ENCODE results near the gene CELF4.

The CELF4 gene

DNA sequence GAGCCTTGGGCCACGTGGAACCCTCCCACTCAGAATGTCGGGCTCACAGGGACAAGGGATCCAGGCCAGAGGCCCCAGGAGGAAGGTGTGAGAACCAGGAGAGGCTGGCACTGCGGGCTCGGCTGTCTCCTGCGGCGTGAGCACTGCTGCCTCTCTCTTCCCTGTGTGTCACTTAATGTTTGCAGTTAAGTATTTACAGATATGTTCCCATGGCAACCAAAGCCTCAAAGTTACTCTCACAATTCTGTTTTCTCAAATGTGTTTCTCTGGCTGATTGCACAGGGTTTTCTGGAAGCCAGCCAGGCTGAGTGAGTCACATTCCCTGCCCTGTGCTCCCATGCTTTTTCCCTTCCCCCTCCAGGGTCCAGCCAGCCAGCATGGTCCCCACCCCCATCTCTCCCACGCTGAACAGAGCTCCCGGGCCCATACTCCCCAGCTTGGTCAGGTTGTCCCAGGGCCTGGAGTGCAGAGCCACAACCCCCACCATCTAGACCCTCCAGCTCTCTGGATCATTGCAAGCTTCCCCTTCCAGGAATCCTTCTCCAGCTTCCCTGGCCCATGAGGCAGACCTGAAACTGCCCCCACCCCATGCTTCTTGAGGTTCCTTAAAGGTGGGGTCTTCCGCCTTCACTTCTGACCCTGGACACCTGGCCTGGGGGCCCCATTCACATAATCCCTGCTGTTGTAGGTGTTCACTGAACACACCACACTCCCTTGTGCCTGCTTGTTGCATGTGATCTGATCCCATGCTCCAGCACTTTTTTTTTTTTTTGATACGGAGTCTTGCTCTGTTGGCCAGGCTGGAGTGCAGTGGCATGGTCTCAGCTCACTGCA is 265.9 kb downstream of the CELF4 start:
- no peak for DNase-seq (ENCODE audit: extremely low read depth in 1 of 2, low read depth in 1 of 2)

DNA sequence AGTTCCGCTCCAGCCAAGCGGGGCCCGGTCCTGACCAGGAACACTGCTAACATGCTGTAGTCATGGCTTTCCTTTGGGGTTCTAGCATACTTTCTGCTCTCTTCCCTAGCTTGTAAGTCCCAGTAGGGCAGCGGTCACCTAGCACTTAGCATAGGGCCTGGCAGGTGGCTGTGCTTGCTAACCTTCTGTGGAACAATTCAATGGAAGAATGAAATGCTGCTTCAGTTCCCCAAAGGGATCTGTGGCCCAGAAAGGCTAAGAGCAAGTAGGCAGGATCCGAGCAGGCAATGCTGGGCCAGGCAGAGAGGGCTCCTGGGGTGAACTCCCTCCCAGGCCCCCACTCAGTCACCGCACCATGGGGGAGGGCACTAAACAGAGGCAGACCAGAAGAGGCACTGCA is 266.8 kb downstream of the CELF4 start:
- no peak for DNase-seq (ENCODE audit: extremely low read depth in 1 of 2, low read depth in 1 of 2)

DNA sequence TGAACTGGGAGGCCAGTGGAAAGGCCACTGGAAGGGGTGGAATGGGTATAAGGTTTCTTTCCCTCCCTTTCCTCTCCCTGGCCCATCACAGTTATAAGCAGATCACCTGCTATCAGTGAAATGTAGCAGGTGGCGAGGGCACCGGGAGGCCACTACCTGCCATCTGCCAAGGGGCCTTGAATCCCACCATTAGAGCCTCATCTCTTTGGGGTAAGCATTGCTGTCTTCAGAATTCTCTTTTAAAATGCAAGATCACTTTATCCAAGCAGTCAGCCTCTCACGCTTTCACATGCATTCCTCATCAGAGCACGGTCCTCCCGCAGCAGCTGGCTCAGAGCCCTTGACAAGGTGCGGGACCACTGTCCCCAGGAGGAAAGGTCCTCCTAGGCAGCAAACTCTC is 268.5 kb downstream of the CELF4 start:
- no peak for DNase-seq (ENCODE audit: extremely low read depth in 1 of 2, low read depth in 1 of 2)

GRCh38 chr18:37294951-37295350 is 270.6 kb downstream of the CELF4 start:
- DNase-seq (ENCODE audit: extremely low read depth in 1 of 2, low read depth in 1 of 2), result no peak

DNA sequence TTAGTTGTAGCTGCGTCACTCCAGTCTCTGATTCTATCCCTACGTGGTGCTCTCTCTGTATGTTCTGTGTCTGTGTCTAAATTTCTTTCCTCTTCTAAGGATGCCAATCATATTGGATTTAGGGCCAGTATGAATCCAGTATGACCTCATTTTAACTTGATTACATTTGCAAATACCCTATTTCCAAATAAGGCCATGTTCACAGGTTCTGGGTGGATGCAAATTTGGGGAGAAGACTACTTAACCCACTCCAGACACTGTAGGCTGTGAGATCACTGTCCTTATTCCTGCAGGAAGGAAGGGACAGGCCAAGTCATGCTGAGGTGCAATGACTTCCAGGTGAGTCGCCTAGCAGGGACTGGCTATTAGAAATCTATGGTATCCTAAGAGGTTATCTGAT is 272.2 kb downstream of the CELF4 start:
- DNase-seq (ENCODE audit: extremely low read depth in 1 of 2, low read depth in 1 of 2), result no peak

GRCh38 chr18:37289423-37289822 is 276.2 kb downstream of the CELF4 start:
- DNase-seq (ENCODE audit: extremely low read depth in 1 of 2, low read depth in 1 of 2), result no peak

DNA sequence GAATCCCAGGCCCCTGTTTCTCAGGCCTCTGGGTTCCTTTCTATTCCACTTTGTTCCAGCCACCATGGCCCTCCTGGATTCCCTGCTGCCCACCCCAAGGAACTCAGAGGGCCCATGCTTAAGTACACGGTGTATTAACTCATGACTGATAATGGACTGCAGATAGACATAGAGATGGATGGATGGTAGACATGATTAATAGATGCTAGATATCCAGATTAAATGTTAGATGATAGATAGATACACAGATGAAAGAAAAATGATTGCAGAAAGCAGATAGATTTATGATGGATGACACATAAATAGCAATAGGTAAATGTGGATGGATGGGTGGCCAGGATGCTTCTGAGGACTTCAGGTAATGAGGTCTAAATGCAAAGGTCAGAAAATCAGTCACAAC is 278.0 kb downstream of the CELF4 start:
- DNase-seq (ENCODE audit: extremely low read depth in 1 of 2, low read depth in 1 of 2), result no peak

- DNase-seq (ENCODE audit: extremely low read depth in 1 of 2, low read depth in 1 of 2), result no peak
Observed at GRCh38 chr18:37286801-37287200, 278.8 kb downstream of the CELF4 start.

- no peak for DNase-seq (ENCODE audit: extremely low read depth in 1 of 2, low read depth in 1 of 2)
Observed at GRCh38 chr18:37285825-37286224, 279.8 kb downstream of the CELF4 start.

GRCh38 chr18:37284260-37284659 is 281.3 kb downstream of the CELF4 start:
- DNase-seq (ENCODE audit: extremely low read depth in 1 of 2, low read depth in 1 of 2), result no peak

- DNase-seq (ENCODE audit: extremely low read depth in 1 of 2, low read depth in 1 of 2), result no peak
Observed at GRCh38 chr18:37282386-37283037, 283.1 kb downstream of the CELF4 start.

DNA sequence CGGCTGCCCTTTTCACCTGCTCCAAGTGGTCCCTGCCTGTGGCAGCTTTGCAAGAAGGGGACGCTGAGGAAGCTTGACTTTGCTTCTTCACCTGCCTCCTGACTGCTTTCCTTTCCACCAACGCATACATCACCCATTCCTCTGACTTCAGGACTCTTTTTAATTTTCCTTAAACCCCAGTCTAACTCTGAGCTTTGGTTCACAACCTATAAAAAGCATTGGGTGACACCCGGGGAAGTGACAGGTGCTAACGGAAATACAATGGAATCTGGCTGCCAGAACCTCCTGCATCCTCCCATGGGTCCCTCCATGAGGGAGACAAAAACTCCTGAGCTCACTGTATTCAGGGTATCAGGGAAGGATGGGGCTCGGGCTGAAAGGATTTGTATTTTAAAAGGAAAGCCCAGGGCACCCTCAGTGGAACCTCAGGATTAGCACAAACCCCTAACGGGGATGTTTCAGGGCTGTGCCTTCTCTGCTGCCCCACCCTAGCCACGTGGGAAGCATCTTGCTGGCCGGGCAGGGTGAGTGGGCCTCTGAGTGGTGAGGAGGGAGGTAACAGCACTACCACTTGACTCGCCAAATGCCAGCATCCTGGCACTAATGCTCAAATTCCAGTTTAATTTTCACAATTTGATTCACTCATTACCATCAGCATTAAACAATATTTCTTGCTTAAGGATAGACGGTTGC is 284.8 kb downstream of the CELF4 start:
- DNase-seq (ENCODE audit: extremely low read depth in 1 of 2, low read depth in 1 of 2), result no peak

DNA sequence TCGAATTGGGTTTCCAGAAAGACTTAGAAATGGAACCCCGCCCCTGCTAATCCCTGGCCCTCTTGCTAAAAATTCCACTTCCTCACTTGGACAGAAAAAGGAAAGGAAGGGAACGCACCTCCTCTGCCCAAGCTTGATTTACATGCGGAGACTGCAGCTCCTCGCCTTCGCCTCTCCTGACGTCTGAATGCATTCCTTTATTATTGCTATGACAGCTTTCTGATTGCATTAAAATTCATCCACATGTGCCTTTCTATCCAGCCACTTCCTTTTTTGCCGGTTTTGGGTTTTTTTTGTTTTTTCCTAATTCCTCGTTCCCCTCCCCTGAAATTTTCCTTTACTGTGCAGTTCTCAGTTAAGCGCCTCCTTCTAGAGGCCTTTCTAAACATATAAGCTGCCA is 287.8 kb downstream of the CELF4 start:
- DNase-seq (ENCODE audit: extremely low read depth in 1 of 2, low read depth in 1 of 2), result no peak

DNA sequence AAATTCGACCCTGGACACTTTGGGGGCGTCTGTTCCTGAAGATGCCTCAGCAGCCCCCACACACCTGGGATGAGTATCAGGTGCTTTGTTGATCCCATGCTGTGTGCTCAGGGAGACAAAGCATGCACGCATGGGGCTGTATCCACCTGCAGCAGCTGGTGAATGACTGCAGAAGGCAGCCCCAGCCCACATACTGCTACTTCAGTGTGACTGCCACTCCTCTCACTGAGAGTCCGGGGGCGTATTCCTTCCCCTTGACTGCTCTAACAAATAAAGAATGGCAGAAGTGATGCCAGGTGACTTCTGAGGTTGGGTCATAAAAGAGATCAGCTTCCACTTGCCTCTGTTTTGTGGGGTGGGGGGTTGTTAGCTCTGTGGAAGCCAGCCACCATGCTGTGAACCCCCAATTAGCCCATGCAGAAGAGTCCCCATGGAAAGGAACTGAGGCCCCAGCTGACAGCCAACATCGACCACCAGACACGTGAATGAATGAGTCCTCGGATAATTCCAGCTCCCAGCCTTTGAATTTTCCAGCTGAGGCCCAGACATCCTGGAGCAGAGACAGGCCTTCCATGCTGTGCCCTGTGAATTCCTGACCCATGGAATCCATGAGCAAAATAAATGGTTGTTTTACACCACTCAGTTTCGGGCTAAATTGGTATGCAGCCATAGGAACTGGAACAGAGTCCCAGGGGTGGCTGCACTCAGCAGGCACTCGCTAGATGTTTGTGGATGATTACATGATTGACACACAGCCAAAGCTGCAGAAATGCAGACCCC is 289.3 kb downstream of the CELF4 start:
- no peak for DNase-seq (ENCODE audit: extremely low read depth in 1 of 2, low read depth in 1 of 2)

DNA sequence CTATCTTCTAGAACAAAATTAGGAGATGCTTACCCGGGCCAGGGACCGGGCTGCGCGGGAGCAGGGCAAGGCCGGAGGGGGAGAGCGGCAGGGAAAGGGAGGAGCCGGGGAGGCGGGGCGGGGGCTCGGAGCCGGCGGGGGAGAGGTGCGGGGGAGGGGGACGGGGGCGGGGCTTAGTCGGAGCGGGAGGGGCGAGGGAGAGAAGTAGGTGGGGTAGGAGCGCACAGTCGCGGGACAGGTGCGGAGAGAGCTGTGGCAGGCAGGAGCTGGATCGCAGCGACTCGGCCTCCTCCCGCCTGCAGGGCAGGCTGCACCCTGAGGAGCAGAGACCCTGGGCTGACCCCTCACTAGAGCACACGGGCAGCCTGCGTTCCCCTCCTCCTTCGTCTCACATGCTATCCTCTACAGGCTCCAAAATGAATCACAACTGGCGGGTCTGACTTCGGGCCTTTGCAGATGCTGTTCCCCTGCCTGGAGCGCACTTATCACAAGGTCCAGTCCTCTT is 290.3 kb downstream of the CELF4 start:
- DNase-seq (ENCODE audit: extremely low read depth in 1 of 2, low read depth in 1 of 2), result no peak

- no peak for DNase-seq (ENCODE audit: extremely low read depth in 1 of 2, low read depth in 1 of 2)
Observed at GRCh38 chr18:37274309-37275236, 291.0 kb downstream of the CELF4 start.

DNA sequence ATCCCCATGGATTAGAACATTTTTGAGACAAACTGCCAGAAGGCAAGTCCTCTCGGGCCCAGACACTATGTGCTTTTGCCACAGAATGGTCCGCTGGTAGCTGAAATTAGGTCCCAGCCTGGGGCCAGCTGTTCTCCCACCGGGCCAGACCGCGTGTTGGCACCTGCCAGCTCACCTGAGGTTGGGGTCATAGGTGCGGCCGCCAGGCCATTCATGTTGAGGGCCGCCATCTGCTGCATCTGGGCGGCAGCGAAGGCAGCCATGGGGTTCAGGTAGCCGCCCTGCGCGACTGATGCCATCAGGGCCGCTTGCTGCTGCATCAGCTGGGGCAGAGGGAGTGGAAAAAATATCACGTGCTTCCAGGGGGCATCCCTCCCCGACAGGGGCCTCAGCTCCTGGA is 292.8 kb downstream of the CELF4 start:
- no peak for DNase-seq (ENCODE audit: extremely low read depth in 1 of 2, low read depth in 1 of 2)

DNA sequence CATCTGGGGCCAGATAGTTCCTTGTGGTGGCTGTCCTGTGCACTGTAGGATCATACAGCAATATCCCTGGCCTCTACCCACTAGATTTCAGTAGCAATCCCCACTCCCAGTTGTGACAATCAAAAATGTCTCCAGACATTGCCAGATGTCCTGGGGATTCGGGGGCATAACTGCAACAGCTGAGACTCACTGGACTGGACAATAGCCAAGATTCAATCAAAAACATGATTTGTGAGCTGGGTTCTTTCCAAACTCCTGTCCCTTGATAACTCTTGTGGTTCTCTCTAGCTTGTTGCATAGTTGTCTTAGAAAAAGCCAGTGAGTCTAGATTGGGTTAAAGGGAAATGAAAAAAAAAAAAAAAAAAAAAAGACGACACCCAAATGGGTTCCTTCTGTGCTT is 293.4 kb downstream of the CELF4 start:
- DNase-seq (ENCODE audit: extremely low read depth in 1 of 2, low read depth in 1 of 2), result no peak

- DNase-seq (ENCODE audit: extremely low read depth in 1 of 2, low read depth in 1 of 2), result no peak
Observed at GRCh38 chr18:37270666-37271052, 294.9 kb downstream of the CELF4 start.
